Measurements from ENCODE around the gene FADS2. TPM values are rescaled to one million over a fixed set of nuclear protein-coding genes. Genes with fewer than 3 reads are reported as not detected.
A peak's percentile ranks its signal among the peaks of the same experiment; 100 is the strongest.

FADS2 gene
- total and polyA plus RNA-seq, 10 of the 15 experiments (the other 5 are each of a cell fraction or from before 2014, with no cell fraction given): 3.3 to 313 (median 149) TPM

- WGBS (ENCODE audit: insufficient coverage, insufficient replicate concordance, low lambda C conversion rate, missing lambda C conversion rate): 44% methylated on average over 3 of the region's 3 CpGs
- H3K9ac ChIP-seq (ENCODE audit: control insufficient read depth, insufficient read depth, low read length): no peak overlapping the region
- BruUV-seq (replicated peaks): no TSS peak
- intact Hi-C loops (cut with micrococcal nuclease; ENCODE audit: unreplicated experiment): loop anchor here (1.0 to 5.0 kb wide), 7 partner anchors 75 to 310 kb away; partner anchors contain the start of gene FTH1
- no peaks in the 10 kb centered on the region; the same call in 1 of the 2 replicates for H3K4me1 ChIP-seq (ENCODE audit: control insufficient read depth, insufficient read depth, low read length)
- ChIA-PET POLR2A (interaction anchor here (0.5 to 7.0 kb wide), 12 partner anchors 15 to 706 kb away, joined by 3 to 77 read pairs (median 4); partner anchors contain the start of genes FADS1, FADS2 and FTH1), SMC1A (ENCODE audit: uncharacterized antibody, unreplicated experiment) (interaction anchor here (0.7 to 6.0 kb wide), 37 partner anchors 9 to 326 kb away, joined by 3 to 86 read pairs (median 6); partner anchors contain the start of genes BEST1, FADS2, FADS3 and FTH1), RAD21 (ENCODE audit: unreplicated experiment) (interaction anchor here (0.9 to 6.2 kb wide), 36 partner anchors 9 to 514 kb away, joined by 3 to 96 read pairs (median 8); partner anchors contain the start of genes BEST1, FADS1, FADS2 and FADS3), CTCF (interaction anchor here (0.6 to 12.7 kb wide), 66 partner anchors 9 to 570 kb away, joined by 3 to 188 read pairs (median 5); partner anchors contain the start of genes BEST1, FADS1, FADS2 and FADS3)
- H3K4me2 ChIP-seq (ENCODE audit: control insufficient read depth, insufficient read depth): no peak overlapping the region
- H4K20me1 ChIP-seq (ENCODE audit: control insufficient read depth, insufficient read depth): no peaks in the 10 kb centered on the region
- ATAC-seq: peak; percentile 49
- peaks cover 63% of the 10 kb centered on the region for H3K79me2 ChIP-seq (ENCODE audit: control insufficient read depth, insufficient read depth, low read length)
- H3K27me3 ChIP-seq (replicated peaks in 1 of 2; ENCODE audit: control insufficient read depth in 2 of 2, insufficient read depth in 2 of 2, low read length in 1 of 2): no peaks in the 10 kb centered on the region
- peak; percentile 78 for FAIRE-seq
- H2AFZ ChIP-seq (ENCODE audit: control insufficient read depth, low read depth, low read length): peak overlapping the region; percentile 64
- no peak overlapping the region for H3K27ac ChIP-seq (ENCODE audit: control insufficient read depth, insufficient read depth)
- H3K36me3 ChIP-seq (ENCODE audit: control insufficient read depth in 2 of 2, insufficient read depth in 2 of 2, low read length in 1 of 2): peaks cover 7 to 10% of the 10 kb centered on the region in 2 experiments; a peak in 3 of 4 replicates
- in situ Hi-C loops (cut with MboI): loop anchor here (5.0 kb wide), 2 partner anchors 100 to 310 kb away; no protein-coding TSS in a partner anchor
- H3K4me3 ChIP-seq: no peak overlapping the region
- DNase-seq (ENCODE audit: low read depth, low spot score): peak; percentile 52
- H3K9me3 ChIP-seq (replicated peaks; ENCODE audit: control insufficient read depth, insufficient read depth, low read length): no peaks in the 10 kb centered on the region
- peak; percentile 94 for TF ChIP-seq RAD21 (IDR thresholded peaks at IDR 0.05; ENCODE audit: insufficient read depth, low read depth, low read length)
- TF ChIP-seq CREB1 (IDR thresholded peaks at IDR 0.05; ENCODE audit: low read depth): no peak
- peak; percentile 46 for TF ChIP-seq SKIL (IDR thresholded peaks at IDR 0.05; ENCODE audit: low read depth, poor library complexity, severe bottlenecking)
- TF ChIP-seq RUNX3 (IDR thresholded peaks at IDR 0.05; ENCODE audit: low read length): peak; percentile 38; the same call in 1 of the 2 replicates
- TF ChIP-seq SPI1 (IDR thresholded peaks at IDR 0.05; ENCODE audit: borderline replicate concordance, insufficient read depth, low read depth, low read length): no peak
- no peak for TF ChIP-seq USF2 (IDR thresholded peaks at IDR 0.05; ENCODE audit: borderline replicate concordance, low read depth, low read length)
- TF ChIP-seq MYC (IDR thresholded peaks at IDR 0.05; ENCODE audit: insufficient read depth, insufficient read length, insufficient replicate concordance, low read length, severe bottlenecking): no peak
- TF ChIP-seq NFXL1 (IDR thresholded peaks at IDR 0.05; ENCODE audit: borderline replicate concordance): no peak
- TF ChIP-seq NR2C1 (IDR thresholded peaks at IDR 0.05): no peak
- no peak for TF ChIP-seq HDAC6 (IDR thresholded peaks at IDR 0.05; ENCODE audit: unreplicated experiment)
- TF ChIP-seq YY1 (IDR thresholded peaks at IDR 0.05; ENCODE audit: low read depth, low read length): peak; percentile 92
- no peak for TF ChIP-seq CBX3 (IDR thresholded peaks at IDR 0.05; ENCODE audit: borderline replicate concordance, low read depth)
- TF ChIP-seq MEF2B (IDR thresholded peaks at IDR 0.05; ENCODE audit: partially characterized antibody, poor library complexity, severe bottlenecking): no peak
- TF ChIP-seq ASH2L (IDR thresholded peaks at IDR 0.05; ENCODE audit: borderline replicate concordance, low read depth): no peak
- peak; percentile 68 to 95 (median 84) for TF ChIP-seq CTCF (IDR thresholded peaks at IDR 0.05 in 2 of 3, conservative IDR thresholded peaks at IDR 0.05 in 1 of 3; ENCODE audit: control insufficient read depth in 2 of 3, extremely low read depth in 1 of 3, insufficient read depth in 1 of 3, low read depth in 3 of 3, low read length in 3 of 3)
- TF ChIP-seq SRF (IDR thresholded peaks at IDR 0.05; ENCODE audit: low read depth in 2 of 2, low read length in 2 of 2): no peak
- no peak for TF ChIP-seq BRCA1 (IDR thresholded peaks at IDR 0.05; ENCODE audit: low read depth, low read length)
- TF ChIP-seq SMC3 (IDR thresholded peaks at IDR 0.05; ENCODE audit: borderline replicate concordance, low read length): peak; percentile 90
Measured at GRCh38 chr11:61797263-61797944, 30.7 kb upstream of the FADS2 start.

Data from GM12878 (cell line).